HL-60 (cell line): Measurements from ENCODE around the gene RSF1.

ENCODE experiments used
- DNase-seq, 2 experiments: peaks; one replicate each; pipeline ENCODE4 v3.0.0-alpha.2; 2010 to 2020; ENCODE audit warnings: low read depth in 1 of 2, low spot score in 1 of 2
- H3K27ac ChIP-seq: fragments of 250-450 bp; sonication (Bioruptor Pico); replicated peaks from 2 replicates; pipeline ENCODE4 v1.5.1; 2020; ENCODE audit warnings: mild to moderate bottlenecking, moderate library complexity
- H3K27me3 ChIP-seq: fragments of 250-450 bp; sonication (Bioruptor Pico); 2 replicates; pipeline ENCODE4 v1.5.1; 2021; ENCODE audit warnings: mild to moderate bottlenecking, moderate library complexity; ENCODE audit not compliant: insufficient read depth, poor library complexity, severe bottlenecking
- H3K4me3 ChIP-seq: replicated peaks from 2 replicates; pipeline ENCODE4 v1.5.1; 2011; ENCODE audit warnings: mild to moderate bottlenecking, control low read depth, low read length; ENCODE audit not compliant: insufficient read depth
- GABPA ChIP-seq: IDR thresholded peaks from 2 replicates; pipeline ENCODE4 v1.6.1; 2012; ENCODE audit warnings: low read depth
- POLR2AphosphoS5 ChIP-seq: IDR thresholded peaks from 2 replicates; pipeline ENCODE4 v1.6.1; 2012; ENCODE audit warnings: low read depth
- SPI1 ChIP-seq: IDR thresholded peaks from 2 replicates; pipeline ENCODE4 v1.6.1; 2012; ENCODE audit warnings: low read depth, mild to moderate bottlenecking, borderline replicate concordance
- TF ChIP-seq, protein P1 (sequence below): IDR thresholded peaks from 2 replicates; pipeline ENCODE4 v1.6.1; 2012; ENCODE audit warnings: low read depth; ENCODE audit not compliant: insufficient replicate concordance
- TF ChIP-seq, protein P2 (sequence below): IDR thresholded peaks from one replicate; pipeline ENCODE4 v1.5.1; 2011; ENCODE audit warnings: low read length, control low read depth, inconsistent platforms; ENCODE audit not compliant: insufficient read depth

The RSF1 gene

DNA sequence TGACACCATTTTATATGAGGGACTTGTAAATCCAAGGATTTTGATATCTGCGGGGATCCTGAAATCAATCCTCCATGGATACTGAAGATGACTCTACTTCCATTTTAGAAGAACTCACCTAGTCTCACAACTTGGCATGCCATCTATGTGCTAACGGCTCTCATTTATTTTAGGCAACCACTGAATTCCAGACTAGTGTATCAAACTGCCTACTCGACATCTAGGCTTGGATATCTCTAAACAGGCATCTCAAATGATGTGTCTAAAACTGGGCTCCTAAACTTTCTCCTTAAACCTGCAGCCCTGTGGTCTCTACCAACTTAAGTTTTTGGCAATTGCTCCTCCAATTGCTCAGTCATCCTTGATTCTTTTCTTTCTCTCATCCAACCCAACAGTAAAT is 151.8 kb downstream of the RSF1 start:
- Histone ChIP-seq H3K4me3 (no peak overlapping the region), H3K27ac (no peak overlapping the region), H3K27me3 (no peaks in the 10 kb centered on the region)
- no peak for DNase-seq
- TF ChIP-seq, protein P1, sequence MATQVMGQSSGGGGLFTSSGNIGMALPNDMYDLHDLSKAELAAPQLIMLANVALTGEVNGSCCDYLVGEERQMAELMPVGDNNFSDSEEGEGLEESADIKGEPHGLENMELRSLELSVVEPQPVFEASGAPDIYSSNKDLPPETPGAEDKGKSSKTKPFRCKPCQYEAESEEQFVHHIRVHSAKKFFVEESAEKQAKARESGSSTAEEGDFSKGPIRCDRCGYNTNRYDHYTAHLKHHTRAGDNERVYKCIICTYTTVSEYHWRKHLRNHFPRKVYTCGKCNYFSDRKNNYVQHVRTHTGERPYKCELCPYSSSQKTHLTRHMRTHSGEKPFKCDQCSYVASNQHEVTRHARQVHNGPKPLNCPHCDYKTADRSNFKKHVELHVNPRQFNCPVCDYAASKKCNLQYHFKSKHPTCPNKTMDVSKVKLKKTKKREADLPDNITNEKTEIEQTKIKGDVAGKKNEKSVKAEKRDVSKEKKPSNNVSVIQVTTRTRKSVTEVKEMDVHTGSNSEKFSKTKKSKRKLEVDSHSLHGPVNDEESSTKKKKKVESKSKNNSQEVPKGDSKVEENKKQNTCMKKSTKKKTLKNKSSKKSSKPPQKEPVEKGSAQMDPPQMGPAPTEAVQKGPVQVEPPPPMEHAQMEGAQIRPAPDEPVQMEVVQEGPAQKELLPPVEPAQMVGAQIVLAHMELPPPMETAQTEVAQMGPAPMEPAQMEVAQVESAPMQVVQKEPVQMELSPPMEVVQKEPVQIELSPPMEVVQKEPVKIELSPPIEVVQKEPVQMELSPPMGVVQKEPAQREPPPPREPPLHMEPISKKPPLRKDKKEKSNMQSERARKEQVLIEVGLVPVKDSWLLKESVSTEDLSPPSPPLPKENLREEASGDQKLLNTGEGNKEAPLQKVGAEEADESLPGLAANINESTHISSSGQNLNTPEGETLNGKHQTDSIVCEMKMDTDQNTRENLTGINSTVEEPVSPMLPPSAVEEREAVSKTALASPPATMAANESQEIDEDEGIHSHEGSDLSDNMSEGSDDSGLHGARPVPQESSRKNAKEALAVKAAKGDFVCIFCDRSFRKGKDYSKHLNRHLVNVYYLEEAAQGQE, result no peak
- TF ChIP-seq, protein P2, sequence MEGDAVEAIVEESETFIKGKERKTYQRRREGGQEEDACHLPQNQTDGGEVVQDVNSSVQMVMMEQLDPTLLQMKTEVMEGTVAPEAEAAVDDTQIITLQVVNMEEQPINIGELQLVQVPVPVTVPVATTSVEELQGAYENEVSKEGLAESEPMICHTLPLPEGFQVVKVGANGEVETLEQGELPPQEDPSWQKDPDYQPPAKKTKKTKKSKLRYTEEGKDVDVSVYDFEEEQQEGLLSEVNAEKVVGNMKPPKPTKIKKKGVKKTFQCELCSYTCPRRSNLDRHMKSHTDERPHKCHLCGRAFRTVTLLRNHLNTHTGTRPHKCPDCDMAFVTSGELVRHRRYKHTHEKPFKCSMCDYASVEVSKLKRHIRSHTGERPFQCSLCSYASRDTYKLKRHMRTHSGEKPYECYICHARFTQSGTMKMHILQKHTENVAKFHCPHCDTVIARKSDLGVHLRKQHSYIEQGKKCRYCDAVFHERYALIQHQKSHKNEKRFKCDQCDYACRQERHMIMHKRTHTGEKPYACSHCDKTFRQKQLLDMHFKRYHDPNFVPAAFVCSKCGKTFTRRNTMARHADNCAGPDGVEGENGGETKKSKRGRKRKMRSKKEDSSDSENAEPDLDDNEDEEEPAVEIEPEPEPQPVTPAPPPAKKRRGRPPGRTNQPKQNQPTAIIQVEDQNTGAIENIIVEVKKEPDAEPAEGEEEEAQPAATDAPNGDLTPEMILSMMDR, result no peak
- TF ChIP-seq POLR2AphosphoS5 (no peak), SPI1 (no peak), GABPA (no peak)

DNA sequence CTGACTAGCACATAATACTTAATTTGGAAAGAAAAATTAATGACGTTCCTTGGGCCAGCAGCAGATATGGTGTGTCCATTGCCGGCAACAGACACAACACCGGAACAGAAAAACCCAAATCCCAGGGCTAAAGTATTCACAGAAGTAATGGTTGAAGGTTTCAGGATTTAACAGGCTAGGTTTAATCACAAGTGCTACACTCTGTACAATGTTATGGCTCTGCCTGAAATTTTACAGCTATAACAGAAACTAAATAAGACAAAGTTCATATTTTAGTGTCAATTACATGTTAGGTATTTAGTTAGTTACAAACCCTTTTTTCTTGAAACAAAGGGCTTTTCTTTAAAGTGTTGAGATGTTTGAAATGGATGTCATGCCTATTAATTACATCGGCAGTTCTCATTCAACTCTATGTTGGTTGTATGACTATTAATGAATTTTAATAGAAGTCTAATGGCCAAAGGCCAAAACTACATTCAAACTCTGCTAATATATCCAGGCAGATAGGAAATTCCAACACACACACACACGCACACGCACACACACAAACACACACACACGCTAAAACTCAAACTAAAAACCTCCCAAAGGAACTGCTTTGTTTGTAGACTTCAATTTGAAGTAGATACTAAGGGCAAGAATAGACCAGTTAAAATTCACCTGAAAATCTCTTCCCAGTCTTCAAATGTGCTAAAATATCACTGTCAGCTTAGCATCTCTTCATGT is 155.1 kb downstream of the RSF1 start:
- H3K4me3 ChIP-seq, result no peak overlapping the region
- DNase-seq, result no peak
- H3K27me3 ChIP-seq, result no peaks in the 10 kb centered on the region
- TF ChIP-seq, protein P2, result no peak
- TF ChIP-seq, protein P1, result no peak
- TF ChIP-seq POLR2AphosphoS5 (no peak), GABPA (no peak), SPI1 (no peak)
- no peak overlapping the region for H3K27ac ChIP-seq

DNA sequence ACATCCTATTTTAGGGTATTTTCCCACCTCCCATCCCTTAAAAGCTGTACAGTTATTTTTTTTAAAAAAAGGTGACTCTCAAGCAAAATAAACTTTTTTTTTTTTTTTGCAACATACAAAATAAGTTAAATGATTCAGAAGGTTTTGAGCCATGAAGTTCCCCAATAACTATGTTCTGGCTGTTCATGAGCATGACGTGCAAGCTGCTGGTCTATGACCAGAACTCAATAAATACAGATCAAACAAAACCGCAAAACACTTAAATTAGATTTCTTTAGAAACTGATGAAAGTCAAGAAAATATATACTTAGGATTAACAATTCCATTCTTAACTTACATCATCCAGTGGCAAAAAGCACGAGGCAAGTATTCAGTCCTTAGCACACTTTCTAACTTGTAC is 158.9 kb downstream of the RSF1 start:
- TF ChIP-seq, protein P1, result no peak
- no peak for TF ChIP-seq SPI1
- Histone ChIP-seq H3K27me3 (no peaks in the 10 kb centered on the region), H3K27ac (no peak overlapping the region), H3K4me3 (no peak overlapping the region)
- no peak for DNase-seq
